HG03460 (cell line): ENCODE data around the gene HASPIN.
"Not testable (repeated sequence)": the region's sequence is repeated elsewhere in the genome, so short reads cannot be mapped to it uniquely, and the experiment has no call there.

Experiments used
- ATAC-seq: cut with Tn5 transposase; IDR thresholded peaks from one replicate; pipeline ENCODE4 v1.9.1; 2021; ENCODE audit not compliant: unreplicated experiment

HASPIN gene

GRCh38 chr17:3695723-3696411 lies 27.8 kb upstream of the HASPIN start, which contains the start of gene P2RX5:
Gene P2RX5, minus strand, starts transcription at chr17:3696155. Its CDS starts 150 bp downstream, at chr17:3696005.
- ATAC-seq = no peak

- no peak for ATAC-seq
Observed at GRCh38 chr17:3697103-3697476, 26.6 kb upstream of the HASPIN start.

GRCh38 chr17:3698139-3698538 lies 25.6 kb upstream of the HASPIN start:
- ATAC-seq = no peak

DNA sequence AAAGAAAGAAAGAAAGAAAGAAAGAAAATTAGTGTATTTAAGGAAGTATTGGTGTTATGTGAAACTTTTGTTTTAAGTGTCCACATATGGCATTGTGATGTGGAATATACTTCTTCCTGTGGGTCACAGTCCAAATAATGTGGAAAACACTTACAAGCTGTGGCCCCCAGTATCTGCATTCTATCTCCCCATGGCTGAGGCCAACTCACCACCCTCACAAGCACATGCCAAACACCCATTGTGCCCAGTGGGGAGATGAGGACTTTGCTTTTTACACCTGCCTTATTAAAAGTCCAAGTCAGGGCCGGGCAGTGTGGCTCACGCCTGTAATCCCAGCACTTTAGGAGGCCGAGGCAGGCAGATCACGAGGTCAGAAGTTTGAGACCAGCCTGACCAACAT lies 23.8 kb upstream of the HASPIN start:
- no peak for ATAC-seq

DNA sequence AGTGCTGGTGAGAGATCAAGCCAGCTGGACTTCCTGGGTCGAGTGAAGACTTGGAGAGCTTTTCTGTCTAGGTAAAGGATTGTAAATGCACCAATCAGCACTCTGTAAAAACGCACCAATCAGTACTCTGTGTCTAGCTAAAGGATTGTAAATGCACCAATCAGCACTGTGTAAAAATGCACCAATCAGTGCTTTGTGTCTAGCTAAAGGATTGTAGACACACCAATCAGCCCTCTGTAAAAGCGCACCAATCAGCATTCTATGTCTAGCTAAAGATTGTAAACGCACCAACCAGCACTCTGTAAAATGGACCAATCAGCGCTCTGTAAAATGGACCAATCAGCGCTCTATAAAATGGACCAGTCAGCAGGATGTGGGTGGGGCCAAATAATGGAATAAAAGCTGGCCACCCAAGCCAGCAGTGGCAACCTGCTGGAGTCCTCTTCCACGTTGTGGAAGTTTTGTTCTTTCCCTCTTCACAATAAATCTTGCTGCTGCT lies 21.6 kb upstream of the HASPIN start:
- ATAC-seq = not testable (repeated sequence)

- no peak for ATAC-seq
Observed at GRCh38 chr17:3704931-3705717, 18.6 kb upstream of the HASPIN start.

- not testable (repeated sequence) for ATAC-seq
Observed at GRCh38 chr17:3705718-3705984, 18.1 kb upstream of the HASPIN start.

- ATAC-seq = no peak
Observed at GRCh38 chr17:3708366-3708765, 15.3 kb upstream of the HASPIN start.

DNA sequence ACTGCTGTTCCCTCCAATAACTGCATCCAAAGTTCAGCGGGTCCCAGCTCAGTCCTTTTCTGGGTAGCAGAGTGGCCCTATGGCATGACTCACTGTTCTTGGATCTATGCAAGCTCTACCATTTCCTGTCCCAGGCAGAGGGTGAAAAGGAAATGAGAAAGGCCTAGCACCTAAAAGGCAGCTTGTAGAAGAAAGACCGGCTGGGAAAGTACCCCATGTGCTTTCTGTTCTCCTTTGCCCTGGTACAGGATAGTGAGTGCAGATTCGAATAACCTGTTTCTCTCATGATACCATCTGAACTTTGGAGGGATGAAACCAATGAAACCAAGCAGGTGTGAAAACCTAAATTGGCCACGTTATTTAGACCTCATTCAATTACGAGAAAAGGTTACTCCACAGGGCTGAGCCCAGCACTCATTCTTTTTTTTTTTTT lies 12.7 kb upstream of the HASPIN start:
- peak; percentile 93 for ATAC-seq

- ATAC-seq = no peak
Observed at GRCh38 chr17:3712811-3713463, 10.8 kb upstream of the HASPIN start.

DNA sequence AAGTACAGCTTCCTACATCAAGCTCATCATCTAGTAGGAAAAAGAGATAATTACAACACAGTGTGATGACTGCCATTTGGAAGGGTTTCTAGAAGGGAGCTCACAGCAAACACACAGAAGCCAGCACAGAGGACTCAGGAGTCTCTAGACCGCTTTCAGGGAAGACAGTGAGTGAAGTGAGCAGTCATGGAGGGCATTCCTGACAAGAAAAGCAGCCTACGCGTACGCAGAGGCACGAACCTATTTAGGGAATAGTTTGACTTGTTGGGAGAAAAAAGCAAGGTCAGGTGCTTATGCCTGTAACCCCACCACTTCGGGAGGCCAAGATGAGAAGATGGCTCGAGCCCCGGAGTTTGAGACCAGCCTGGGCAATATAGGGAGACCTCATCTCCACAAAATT lies 8.4 kb upstream of the HASPIN start:
- no peak for ATAC-seq

GRCh38 chr17:3718201-3718600 lies 5.5 kb upstream of the HASPIN start:
- no peak for ATAC-seq

DNA sequence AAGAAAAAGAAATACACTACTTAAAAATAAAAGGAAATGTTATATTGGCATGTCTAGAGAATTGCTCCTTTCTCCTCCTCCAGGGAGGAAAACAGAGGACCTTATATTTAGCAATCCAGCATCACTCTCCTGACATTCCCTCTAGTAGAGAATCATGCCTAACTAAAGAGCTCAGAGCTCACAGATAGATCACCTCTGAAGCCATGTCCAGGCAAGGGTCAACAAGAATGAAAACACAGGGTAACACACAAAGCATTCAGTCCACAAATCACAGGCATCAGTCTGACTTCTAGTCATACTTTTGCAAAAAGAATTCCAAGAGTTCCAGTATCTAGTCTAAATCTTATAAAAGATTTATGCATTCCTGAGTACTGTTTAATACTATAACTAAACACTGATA lies 4.4 kb upstream of the HASPIN start:
- ATAC-seq = no peak

DNA sequence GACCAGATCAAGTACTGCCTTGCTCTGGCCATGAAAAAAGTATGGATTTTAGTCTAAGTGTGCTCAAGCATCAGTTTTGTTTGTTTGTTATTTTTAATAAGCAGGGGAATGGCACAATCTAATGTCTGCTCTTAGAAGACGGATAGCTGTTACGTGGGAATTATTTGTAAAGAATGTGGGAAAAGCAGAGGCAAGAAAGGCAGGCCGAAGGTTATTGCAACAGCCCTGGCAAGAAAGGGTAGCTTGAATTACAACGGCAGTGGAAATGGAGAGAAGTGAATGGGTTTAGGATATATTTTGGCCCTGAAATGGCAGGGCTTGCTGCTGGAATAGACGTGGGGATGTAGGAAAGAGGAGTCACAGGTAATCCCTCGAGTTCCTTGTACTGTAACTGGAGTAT lies 987 bp upstream of the HASPIN start:
- no peak for ATAC-seq

DNA sequence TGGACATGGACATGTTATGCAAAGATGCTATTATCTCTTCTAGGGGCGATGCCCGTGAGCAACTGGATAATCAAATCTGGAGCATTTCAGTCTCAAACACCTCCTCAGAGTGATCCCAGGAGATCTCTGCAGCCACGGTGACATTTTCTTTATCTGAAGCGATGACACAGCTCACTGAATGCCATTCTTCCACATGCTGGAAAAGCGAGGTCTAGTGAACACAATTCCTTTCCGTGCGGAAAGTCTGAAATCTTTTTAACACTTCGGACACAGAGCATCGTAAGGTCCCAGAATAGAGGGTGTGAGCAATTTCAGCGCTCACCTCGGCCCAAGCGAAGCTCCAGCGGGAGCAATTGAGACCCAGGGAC lies 531 bp upstream of the HASPIN start:
- ATAC-seq = no peak

DNA sequence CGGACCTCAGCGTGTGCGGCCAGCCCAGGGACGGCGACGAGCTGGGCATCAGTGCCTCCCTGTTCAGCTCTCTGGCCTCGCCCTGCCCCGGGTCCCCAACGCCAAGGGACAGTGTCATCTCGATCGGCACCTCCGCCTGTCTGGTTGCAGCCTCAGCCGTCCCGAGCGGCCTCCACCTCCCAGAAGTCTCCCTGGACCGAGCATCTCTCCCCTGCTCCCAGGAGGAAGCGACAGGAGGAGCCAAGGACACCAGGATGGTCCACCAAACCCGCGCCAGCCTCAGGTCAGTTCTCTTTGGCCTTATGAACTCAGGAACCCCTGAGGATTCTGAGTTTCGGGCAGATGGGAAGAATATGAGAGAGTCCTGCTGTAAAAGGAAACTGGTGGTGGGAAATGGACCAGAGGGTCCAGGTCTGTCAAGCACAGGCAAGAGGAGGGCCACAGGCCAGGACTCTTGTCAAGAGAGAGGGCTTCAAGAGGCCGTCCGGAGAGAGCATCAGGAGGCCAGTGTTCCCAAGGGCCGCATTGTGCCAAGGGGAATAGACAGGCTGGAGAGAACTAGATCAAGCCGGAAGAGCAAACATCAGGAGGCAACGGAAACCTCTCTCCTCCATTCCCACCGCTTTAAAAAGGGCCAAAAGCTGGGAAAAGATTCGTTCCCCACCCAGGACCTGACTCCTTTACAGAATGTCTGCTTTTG lies 825 bp downstream of the HASPIN start:
- no peak for ATAC-seq

DNA sequence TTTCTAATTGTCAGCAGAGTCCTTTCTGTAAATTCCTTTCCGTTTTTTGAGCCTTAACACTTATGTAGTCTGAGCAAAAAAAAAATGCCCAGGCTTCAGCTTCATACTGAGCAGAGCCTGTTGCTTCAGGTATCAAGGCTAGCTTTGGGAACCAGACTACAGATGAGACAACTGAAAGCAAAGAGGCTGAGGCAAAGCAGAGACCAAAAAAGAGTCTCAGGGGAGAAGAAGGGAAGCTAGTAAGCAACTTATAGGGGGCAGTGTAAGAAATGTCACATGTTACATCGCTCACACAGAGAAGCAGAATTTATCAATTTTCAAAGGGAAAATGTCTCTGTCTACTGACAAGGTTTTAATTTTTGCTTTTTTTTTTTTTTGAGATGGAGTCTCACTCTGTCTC lies 3.3 kb downstream of the HASPIN start:
- ATAC-seq = no peak

DNA sequence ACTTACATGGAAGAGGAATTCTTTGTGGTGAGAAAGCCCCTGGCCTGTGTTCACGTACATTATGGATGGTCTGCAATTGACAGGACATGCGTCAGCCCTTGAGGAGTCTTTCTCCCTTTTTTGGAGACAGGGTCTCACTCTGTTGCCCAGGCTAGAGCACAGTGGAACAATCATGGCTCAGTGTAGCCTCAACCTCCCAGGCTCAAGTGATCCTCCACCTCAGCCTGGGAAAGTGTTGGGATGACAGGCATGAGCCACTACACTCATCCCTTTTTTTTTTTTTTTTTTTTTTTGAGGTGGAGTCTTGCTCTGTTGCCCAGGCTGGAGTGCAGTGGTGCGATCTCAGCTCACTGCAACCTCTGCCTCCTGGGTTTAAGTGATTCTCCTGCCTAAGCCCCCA lies 4.4 kb downstream of the HASPIN start:
- ATAC-seq = not testable (repeated sequence)

GRCh38 chr17:3729881-3730280 lies 6.2 kb downstream of the HASPIN start:
- no peak for ATAC-seq

GRCh38 chr17:3730881-3731429 lies 7.3 kb downstream of the HASPIN start:
- no peak for ATAC-seq

DNA sequence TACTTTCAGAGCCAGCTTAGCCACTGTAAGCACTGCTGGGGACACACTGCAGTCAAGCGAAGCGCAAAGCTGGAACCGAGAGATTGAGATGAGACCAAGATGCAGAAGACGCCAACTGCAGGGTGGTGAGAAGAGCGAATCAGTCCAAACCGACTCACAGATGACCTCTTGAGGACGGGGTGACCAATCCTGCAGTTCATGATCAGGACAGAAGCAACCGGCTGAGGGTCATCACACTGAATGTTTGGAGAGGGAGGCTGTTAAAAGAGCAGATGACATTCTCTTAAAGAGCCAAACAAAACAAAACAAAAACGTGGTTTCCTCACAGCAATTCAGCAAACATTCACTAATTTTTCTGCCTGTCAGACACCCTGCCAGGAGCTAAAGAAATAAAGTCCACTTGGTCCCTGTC lies 8.5 kb downstream of the HASPIN start:
- peak; percentile 83 for ATAC-seq
